HepG2 (cell line): ENCODE results near the gene HNRNPA1. TPM values are rescaled to one million over a fixed set of nuclear protein-coding genes. Genes with fewer than 3 reads are reported as not detected.
A peak's percentile ranks its signal among the peaks of the same experiment; 100 is the strongest.

Experiments
- ATAC-seq: fragments of 200-7000 bp; cut with Tn5 transposase; 3 replicates; pipeline ENCODE4 v1.9.1; 2020; ENCODE audit warnings: mild to moderate bottlenecking, moderate library complexity
- BruUV-seq: library from RNA; stranded (reverse); fragments of 400-500 nt; replicated peaks from 2 replicates; lab custom pipeline; 2021; lab: Mats Ljungman, UMichigan
- CTCF ChIA-PET: fragments of 300-600 bp; formaldehyde crosslinking; extraction: SDS; loops from one replicate; lab custom pipeline; 2021; ENCODE audit warnings: low total read pairs, inconsistent platforms, low intra/inter-chr PET ratio; lab: Yijun Ruan, JAX
- POLR2A ChIA-PET: fragments of 350-600 bp; sonication (Branson Sonifier 250); formaldehyde crosslinking; loops from one replicate; lab custom pipeline; 2020; ENCODE audit warnings: antibody characterized with exemption, inconsistent platforms; lab: Yijun Ruan, JAX
- DNase-seq: peaks from one replicate; pipeline ENCODE4 v3.0.0-alpha.2; 2015; ENCODE audit warnings: low spot score
- FAIRE-seq: peaks from 3 replicates; lab custom pipeline; 2011; peaks lifted over from hg19 to GRCh38; lab: Jason Lieb, UNC
- H2AFZ ChIP-seq: one replicate; pipeline ENCODE4 v1.6.1; 2011; ENCODE audit warnings: low read length, inconsistent platforms
- H3K27ac ChIP-seq: fragments of 300-600 bp; 3 replicates; pipeline ENCODE4 v1.8.0; 2011; ENCODE audit warnings: mixed run types, mild to moderate bottlenecking, mixed read lengths, low read length, inconsistent platforms; ENCODE audit not compliant: insufficient read depth; ENCODE audit errors: extremely low read length
- H3K27me3 ChIP-seq, 2 experiments: fragments of 200-600 bp in 1 of 2; 2 replicates in 1 of 2; 3 replicates in 1 of 2; pipeline versions ENCODE4 v1.6.0 to v1.8.0; 2011; ENCODE audit warnings: low read length in 2 of 2, mild to moderate bottlenecking in 2 of 2, moderate library complexity in 2 of 2, inconsistent platforms in 1 of 2; ENCODE audit not compliant: insufficient read depth in 2 of 2, control insufficient read depth in 1 of 2
- H3K36me3 ChIP-seq, 2 experiments: fragments of 200-600 bp in 1 of 2; replicated peaks in 1 of 2; 2 replicates in 1 of 2; 3 replicates in 1 of 2; pipeline versions ENCODE4 v1.5.1 to v1.8.0; 2011; ENCODE audit warnings: low read length in 2 of 2, inconsistent platforms in 1 of 2; ENCODE audit not compliant: insufficient read depth in 2 of 2, control insufficient read depth in 1 of 2
- H3K4me1 ChIP-seq: 2 replicates; pipeline ENCODE4 v1.5.1; 2012; ENCODE audit warnings: low read length, inconsistent platforms; ENCODE audit not compliant: insufficient read depth
- H3K4me2 ChIP-seq: 2 replicates; pipeline ENCODE4 v1.6.0; 2011; ENCODE audit warnings: low read depth, low read length, inconsistent platforms
- H3K4me3 ChIP-seq, 3 experiments: fragments of 200-600 bp in 1 of 3; sonication (generic), shearing (Covaris generic) in 1 of 3; replicated peaks in 1 of 3; 2 replicates each; pipeline ENCODE4 v1.5.1; 2011 to 2016; ENCODE audit warnings: low read length in 3 of 3, inconsistent platforms in 2 of 3, low read depth in 2 of 3, mild to moderate bottlenecking in 2 of 3, control low read depth in 1 of 3, mixed read lengths in 1 of 3; ENCODE audit not compliant: insufficient read depth in 1 of 3
- H3K79me2 ChIP-seq: one replicate; pipeline ENCODE4 v1.6.1; 2011; ENCODE audit warnings: low read length, inconsistent platforms; ENCODE audit not compliant: insufficient read depth
- H3K9ac ChIP-seq: 2 replicates; pipeline ENCODE4 v1.6.0; 2011; ENCODE audit warnings: mild to moderate bottlenecking, low read depth, low read length, inconsistent platforms; ENCODE audit not compliant: insufficient read depth
- H3K9me3 ChIP-seq: 2 replicates; pipeline ENCODE4 v1.5.1; 2012; ENCODE audit warnings: mild to moderate bottlenecking, low read length
- H4K20me1 ChIP-seq: 2 replicates; pipeline ENCODE4 v1.6.0; 2011; ENCODE audit warnings: inconsistent platforms, mild to moderate bottlenecking, low read length, moderate library complexity; ENCODE audit not compliant: insufficient read depth
- RBM39 ChIP-seq: fragments of 200-400 bp; formaldehyde crosslinking; IDR thresholded peaks from one replicate; pipeline ENCODE4 v1.6.1; 2018; ENCODE audit warnings: antibody characterized with exemption, mild to moderate bottlenecking, low read depth, low read length; ENCODE audit not compliant: poor library complexity, severe bottlenecking
- ZNF740 ChIP-seq: sonication (generic); formaldehyde crosslinking; IDR thresholded peaks from 2 replicates; pipeline ENCODE4 v1.4.0; 2020; ENCODE audit warnings: missing genetic modification reagents
- WGBS: methylation state at CpG from one replicate; pipeline ENCODE4 v1.1.6; 2017; ENCODE audit warnings: low lambda C conversion rate; 5-methylcytosine and 5-hydroxymethylcytosine counted together
- in situ Hi-C: cut with HindIII; loops from 2 replicates; pipeline ENCODE4 v1.10.0; 2017; ENCODE audit warnings: low pct_unique_long_range_greater_than_20kb; ENCODE audit not compliant: extremely low pct_ligation_motif_present
- intact Hi-C: fragments of 100-400 bp; cut with micrococcal nuclease; formaldehyde crosslinking; loops from one replicate; pipeline ENCODE4 v1.10.0; 2022; ENCODE audit not compliant: unreplicated experiment
- polyA plus RNA-seq, 8 experiments: library from polyadenylated mRNA; depleted of rRNA in 3 of 8; stranded (reverse) in 7 of 8; unstranded in 1 of 8; fragments of >200 nt; fragmentation: Illumina TruSeq in 4 of 8; extraction: Trizol in 4 of 8; gene quantifications; 2 replicates each; pipeline versions ENCODE4 v1.2.1 to v1.2.3, GENCODE V29; 2011 to 2016; ENCODE audit warnings: low read depth in 4 of 8, missing spikeins in 1 of 8, mixed read lengths in 1 of 8; ENCODE audit not compliant: insufficient read depth in 1 of 8
- total RNA-seq, 5 experiments: library from RNA; depleted of rRNA; stranded (reverse); fragments of >200 nt; fragmentation: Illumina TruSeq; extraction: Trizol; gene quantifications; 2 replicates each; pipeline ENCODE4 v1.2.3, GENCODE V29; 2016; ENCODE audit warnings: low read depth in 1 of 5
- TF ChIP-seq, protein P1 (sequence below): sonication (generic); formaldehyde crosslinking; IDR thresholded peaks from 2 replicates; pipeline ENCODE4 v1.4.0; 2020; ENCODE audit warnings: missing genetic modification reagents

Gene HNRNPA1
- total and polyA plus RNA-seq, 2 of the 13 experiments (the other 11 are each of a cell fraction or from before 2014, with no cell fraction given), result 535 to 1,820 TPM

DNA sequence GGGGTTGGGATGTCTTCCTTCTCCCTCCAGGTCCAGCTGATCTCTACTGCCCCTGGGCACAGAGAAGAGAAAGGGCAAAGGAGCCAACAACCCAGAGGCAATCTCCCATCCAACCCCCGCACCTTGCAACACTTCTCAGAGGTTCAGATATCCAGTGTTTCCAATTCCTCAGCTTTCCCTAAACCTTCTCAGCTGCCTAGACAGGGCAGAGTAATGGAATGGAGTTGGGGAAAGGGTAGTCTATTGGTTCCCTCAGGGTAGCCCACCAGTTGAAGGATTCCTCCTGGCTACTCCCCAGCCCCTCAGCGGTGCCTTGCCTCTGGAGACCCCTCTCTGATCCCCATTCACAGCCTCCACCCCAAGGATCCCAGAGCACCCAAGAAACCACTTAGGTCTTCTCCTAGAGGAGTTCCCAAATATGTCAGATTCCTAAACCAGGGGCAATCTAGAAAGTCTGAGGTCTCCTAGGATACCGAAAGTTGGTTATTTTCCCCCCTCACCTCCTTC, 19.8 kb downstream of the HNRNPA1 start:
- H3K4me1 ChIP-seq, result peaks cover 88% of the 10 kb centered on the region
- in situ Hi-C loops, result no loop called here
- TF ChIP-seq ZNF740 (CRISPR knock-in tag) (peak; percentile 10; the same call in 1 of the 2 replicates), RBM39 (no peak)
- TF ChIP-seq, protein P1, sequence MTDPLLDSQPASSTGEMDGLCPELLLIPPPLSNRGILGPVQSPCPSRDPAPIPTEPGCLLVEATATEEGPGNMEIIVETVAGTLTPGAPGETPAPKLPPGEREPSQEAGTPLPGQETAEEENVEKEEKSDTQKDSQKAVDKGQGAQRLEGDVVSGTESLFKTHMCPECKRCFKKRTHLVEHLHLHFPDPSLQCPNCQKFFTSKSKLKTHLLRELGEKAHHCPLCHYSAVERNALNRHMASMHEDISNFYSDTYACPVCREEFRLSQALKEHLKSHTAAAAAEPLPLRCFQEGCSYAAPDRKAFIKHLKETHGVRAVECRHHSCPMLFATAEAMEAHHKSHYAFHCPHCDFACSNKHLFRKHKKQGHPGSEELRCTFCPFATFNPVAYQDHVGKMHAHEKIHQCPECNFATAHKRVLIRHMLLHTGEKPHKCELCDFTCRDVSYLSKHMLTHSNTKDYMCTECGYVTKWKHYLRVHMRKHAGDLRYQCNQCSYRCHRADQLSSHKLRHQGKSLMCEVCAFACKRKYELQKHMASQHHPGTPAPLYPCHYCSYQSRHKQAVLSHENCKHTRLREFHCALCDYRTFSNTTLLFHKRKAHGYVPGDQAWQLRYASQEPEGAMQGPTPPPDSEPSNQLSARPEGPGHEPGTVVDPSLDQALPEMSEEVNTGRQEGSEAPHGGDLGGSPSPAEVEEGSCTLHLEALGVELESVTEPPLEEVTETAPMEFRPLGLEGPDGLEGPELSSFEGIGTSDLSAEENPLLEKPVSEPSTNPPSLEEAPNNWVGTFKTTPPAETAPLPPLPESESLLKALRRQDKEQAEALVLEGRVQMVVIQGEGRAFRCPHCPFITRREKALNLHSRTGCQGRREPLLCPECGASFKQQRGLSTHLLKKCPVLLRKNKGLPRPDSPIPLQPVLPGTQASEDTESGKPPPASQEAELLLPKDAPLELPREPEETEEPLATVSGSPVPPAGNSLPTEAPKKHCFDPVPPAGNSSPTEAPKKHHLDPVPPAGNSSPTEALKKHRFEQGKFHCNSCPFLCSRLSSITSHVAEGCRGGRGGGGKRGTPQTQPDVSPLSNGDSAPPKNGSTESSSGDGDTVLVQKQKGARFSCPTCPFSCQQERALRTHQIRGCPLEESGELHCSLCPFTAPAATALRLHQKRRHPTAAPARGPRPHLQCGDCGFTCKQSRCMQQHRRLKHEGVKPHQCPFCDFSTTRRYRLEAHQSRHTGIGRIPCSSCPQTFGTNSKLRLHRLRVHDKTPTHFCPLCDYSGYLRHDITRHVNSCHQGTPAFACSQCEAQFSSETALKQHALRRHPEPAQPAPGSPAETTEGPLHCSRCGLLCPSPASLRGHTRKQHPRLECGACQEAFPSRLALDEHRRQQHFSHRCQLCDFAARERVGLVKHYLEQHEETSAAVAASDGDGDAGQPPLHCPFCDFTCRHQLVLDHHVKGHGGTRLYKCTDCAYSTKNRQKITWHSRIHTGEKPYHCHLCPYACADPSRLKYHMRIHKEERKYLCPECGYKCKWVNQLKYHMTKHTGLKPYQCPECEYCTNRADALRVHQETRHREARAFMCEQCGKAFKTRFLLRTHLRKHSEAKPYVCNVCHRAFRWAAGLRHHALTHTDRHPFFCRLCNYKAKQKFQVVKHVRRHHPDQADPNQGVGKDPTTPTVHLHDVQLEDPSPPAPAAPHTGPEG, result 0 out of 2 replicates have a peak, but pooled peaks have one; percentile 38
- 14% methylated on average over 3 of the region's 3 CpGs for WGBS
- H4K20me1 ChIP-seq, result no peaks in the 10 kb centered on the region
- H3K4me2 ChIP-seq, result peak overlapping the region; percentile 97
- no peak for FAIRE-seq
- H3K9ac ChIP-seq, result peak overlapping the region; percentile 79
- no peaks in the 10 kb centered on the region for H3K9me3 ChIP-seq
- BruUV-seq, result TSS peak; percentile 69
- peak overlapping the region; percentile 91 for H3K27ac ChIP-seq
- intact Hi-C loops, result no loop called here
- no peak overlapping the region for H2AFZ ChIP-seq
- no peak for ATAC-seq
- H3K36me3 ChIP-seq, result no peaks in the 10 kb centered on the region
- peak overlapping the region; percentile 56 to 78 (median 63) for H3K4me3 ChIP-seq
- ChIA-PET POLR2A (interaction anchor here (0.6 to 14.6 kb wide), 8 partner anchors 11 to 59 kb away, joined by 3 to 176 read pairs (median 8); partner anchors contain the start of genes CBX5, COPZ1 and HNRNPA1), CTCF (no interaction called here)
- DNase-seq, result no peak
- peaks cover 4% of the 10 kb centered on the region for H3K79me2 ChIP-seq
- no peaks in the 10 kb centered on the region for H3K27me3 ChIP-seq
